ENCODE data around the gene SCRN1.

DNA sequence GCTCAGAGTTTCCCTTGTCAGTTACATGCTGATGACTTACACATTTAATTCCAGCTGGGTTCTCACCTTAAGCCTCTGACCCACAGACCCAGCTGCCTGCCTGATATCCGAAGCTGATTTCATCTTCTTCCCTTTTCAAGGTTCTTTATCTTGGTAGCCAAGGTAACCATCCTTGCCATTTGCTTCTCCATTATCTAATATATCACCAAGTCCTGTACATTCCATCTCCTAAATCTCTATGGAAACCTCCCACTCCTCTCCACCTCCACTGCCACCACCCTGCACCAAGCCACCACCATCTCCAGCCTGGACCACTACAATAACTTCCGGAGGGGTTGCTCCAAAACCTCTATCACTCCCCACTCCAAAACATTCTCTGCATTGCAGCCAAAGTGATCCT, 19.9 kb downstream of the SCRN1 start:
- TF ChIP-seq, protein P1, sequence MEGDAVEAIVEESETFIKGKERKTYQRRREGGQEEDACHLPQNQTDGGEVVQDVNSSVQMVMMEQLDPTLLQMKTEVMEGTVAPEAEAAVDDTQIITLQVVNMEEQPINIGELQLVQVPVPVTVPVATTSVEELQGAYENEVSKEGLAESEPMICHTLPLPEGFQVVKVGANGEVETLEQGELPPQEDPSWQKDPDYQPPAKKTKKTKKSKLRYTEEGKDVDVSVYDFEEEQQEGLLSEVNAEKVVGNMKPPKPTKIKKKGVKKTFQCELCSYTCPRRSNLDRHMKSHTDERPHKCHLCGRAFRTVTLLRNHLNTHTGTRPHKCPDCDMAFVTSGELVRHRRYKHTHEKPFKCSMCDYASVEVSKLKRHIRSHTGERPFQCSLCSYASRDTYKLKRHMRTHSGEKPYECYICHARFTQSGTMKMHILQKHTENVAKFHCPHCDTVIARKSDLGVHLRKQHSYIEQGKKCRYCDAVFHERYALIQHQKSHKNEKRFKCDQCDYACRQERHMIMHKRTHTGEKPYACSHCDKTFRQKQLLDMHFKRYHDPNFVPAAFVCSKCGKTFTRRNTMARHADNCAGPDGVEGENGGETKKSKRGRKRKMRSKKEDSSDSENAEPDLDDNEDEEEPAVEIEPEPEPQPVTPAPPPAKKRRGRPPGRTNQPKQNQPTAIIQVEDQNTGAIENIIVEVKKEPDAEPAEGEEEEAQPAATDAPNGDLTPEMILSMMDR (IDR thresholded peaks at IDR 0.05; ENCODE audit: low read length), result no peak
- no peak for TF ChIP-seq EZH2 (optimal IDR thresholded peaks at IDR 0.05; ENCODE audit: low read depth, low read length)
- TF ChIP-seq EZH2phosphoT487 (IDR thresholded peaks at IDR 0.05; ENCODE audit: low read length), result no peak
